GM23248 (cell line): ENCODE results near the gene CYP4B1.

Source experiments
- EZH2 ChIP-seq: fragments of 200-600 bp; sonication (generic); IDR thresholded peaks from 2 replicates; pipeline ENCODE4 v1.6.1; 2018; ENCODE audit warnings: antibody characterized with exemption, mild to moderate bottlenecking; ENCODE audit not compliant: insufficient read depth, poor library complexity, severe bottlenecking
- EZH2phosphoT487 ChIP-seq: fragments of 200-600 bp; sonication (generic); IDR thresholded peaks from 2 replicates; pipeline ENCODE4 v1.6.1; 2018; ENCODE audit warnings: antibody characterized with exemption, moderate library complexity, mild to moderate bottlenecking, low read depth; ENCODE audit not compliant: insufficient read depth

- TF ChIP-seq EZH2phosphoT487 (no peak), EZH2 (no peak)
These were observed 13.5 kb downstream of the CYP4B1 start for GRCh38 chr1:46812065-46812963.
